Vagina (tissue), 2 donors: ENCODE data around the gene ZDHHC3.

ENCODE experiments used
- CTCF ChIP-seq, 3 experiments: fragments of 450-650 bp in 2 of 3; fragments of 200-600 bp in 1 of 3; sonication (generic) in 1 of 3; IDR thresholded peaks; one replicate each; pipeline ENCODE4 v1.5.1; 2017 to 2019; ENCODE audit warnings: antibody characterized with exemption in 3 of 3, mild to moderate bottlenecking in 2 of 3, moderate library complexity in 2 of 3
- POLR2A ChIP-seq, 2 donors: fragments of 450-650 bp; IDR thresholded peaks; one replicate each; pipeline ENCODE4 v1.6.1; 2017; ENCODE audit warnings: antibody characterized with exemption in 2 of 2, mild to moderate bottlenecking in 2 of 2, moderate library complexity in 2 of 2
- POLR2AphosphoS5 ChIP-seq, 2 donors: sonication (generic); formaldehyde crosslinking; IDR thresholded peaks; one replicate each; pipeline ENCODE4 v1.9.0; 2017; ENCODE audit warnings: antibody characterized with exemption in 2 of 2, mild to moderate bottlenecking in 2 of 2, low read depth in 1 of 2; ENCODE audit not compliant: insufficient read depth in 1 of 2

- TF ChIP-seq CTCF (IDR thresholded peaks at IDR 0.05) (no peak), POLR2A (IDR thresholded peaks at IDR 0.05) (no peak), POLR2AphosphoS5 (IDR thresholded peaks at IDR 0.05; ENCODE audit: insufficient read depth in 1 of 2, low read depth in 1 of 2) (no peak)
Measured at GRCh38 chr3:44989636-44990373, 13.8 kb upstream of the ZDHHC3 start.
